NCI-H1105 (cell line): ENCODE results near the gene FCGR2B.
A peak's percentile ranks its signal among the peaks of the same experiment; 100 is the strongest.
"Not testable (repeated sequence)": the region's sequence is repeated elsewhere in the genome, so short reads cannot be mapped to it uniquely, and the experiment has no call there.

ENCODE experiments used
- DNase-seq: peaks from one replicate; lab custom pipeline; 2025; lab: John Stamatoyannopoulos, UW

Gene FCGR2B

DNA sequence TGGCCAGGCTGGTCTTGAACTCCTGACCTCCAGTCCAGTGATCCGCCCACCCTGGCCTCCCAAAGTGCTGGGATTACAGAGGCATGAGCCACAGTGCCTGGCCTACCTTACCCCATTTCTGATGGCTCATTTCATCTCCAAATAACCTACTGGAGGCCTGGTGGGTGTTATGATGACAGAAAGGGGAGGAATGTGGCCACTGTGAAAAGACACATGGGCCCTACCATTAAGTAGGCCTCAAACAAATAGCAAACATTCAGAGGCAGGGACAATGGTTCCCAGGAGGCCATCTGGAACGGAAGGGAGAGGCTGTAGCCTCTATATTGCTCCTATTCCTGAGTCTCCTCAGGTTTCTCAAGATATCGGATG lies 43.2 kb downstream of the FCGR2B start:
- DNase-seq, result no peak

GRCh38 chr1:161706482-161707347 lies 43.8 kb downstream of the FCGR2B start, which contains the start of gene FCRLA:
Gene FCRLA, plus strand, starts transcription at chr1:161707229. Its CDS starts 36 bp downstream, at chr1:161707265.
- DNase-seq, result no peak

- no peak for DNase-seq
Measured at GRCh38 chr1:161707503-161707902, 44.6 kb downstream of the FCGR2B start.

DNA sequence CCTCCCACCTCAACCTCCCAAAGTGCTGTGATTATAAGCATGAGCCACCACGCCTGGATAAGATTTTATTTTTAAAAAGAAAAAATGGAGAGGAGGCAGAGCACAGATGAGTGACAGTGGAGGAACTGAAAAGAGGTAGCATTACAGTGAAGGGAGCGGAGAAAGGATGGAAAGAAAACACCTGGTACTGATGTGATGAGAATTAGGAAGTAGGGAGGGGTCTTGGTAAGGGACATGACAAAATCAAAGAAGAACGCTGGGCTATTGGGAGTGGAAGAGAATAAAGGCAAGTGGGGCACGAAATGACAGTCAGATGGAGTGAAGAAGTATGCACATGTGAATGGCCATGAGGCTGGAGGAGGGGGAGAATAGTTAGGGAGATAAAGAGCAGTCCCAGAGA lies 46.4 kb downstream of the FCGR2B start:
- DNase-seq, result no peak

DNA sequence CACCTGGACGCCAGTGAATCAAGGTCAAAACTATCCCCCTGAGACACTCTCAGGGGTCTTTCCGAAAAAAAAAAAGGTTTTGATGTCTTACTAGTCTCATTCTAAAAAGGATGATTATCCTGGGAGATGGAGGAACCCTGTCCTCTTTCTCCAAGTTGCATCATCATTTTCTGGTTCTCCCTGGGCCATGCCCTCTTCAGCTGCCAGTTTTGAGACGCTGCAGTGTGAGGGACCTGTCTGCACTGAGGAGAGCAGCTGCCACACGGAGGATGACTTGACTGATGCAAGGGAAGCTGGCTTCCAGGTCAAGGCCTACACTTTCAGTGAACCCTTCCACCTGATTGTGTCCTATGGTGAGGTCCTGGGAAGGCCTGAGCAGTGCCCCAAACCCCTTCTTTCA lies 47.6 kb downstream of the FCGR2B start:
- DNase-seq, result no peak

GRCh38 chr1:161718559-161719324 lies 55.8 kb downstream of the FCGR2B start:
- no peak for DNase-seq

- no peak for DNase-seq
Measured at GRCh38 chr1:161719325-161719611, 56.3 kb downstream of the FCGR2B start.

DNA sequence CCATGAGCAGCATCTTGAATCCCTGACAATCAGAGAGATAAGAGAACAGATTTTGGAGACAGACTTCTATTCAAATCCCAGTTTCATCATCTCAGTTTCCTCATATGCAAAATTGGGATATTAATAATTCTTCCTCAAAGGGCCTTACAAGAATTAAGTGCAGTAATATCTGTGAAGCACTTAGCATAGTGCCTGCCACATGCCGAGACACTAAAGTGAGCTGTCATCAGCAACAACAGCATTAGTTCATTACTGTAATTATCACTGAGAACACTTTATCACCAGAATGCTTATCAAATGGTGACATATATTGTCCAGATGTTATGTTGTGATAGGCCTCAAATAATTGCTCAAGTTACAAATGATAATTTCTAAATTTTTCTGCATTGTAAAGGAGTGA lies 57.5 kb downstream of the FCGR2B start:
- DNase-seq, result no peak

DNA sequence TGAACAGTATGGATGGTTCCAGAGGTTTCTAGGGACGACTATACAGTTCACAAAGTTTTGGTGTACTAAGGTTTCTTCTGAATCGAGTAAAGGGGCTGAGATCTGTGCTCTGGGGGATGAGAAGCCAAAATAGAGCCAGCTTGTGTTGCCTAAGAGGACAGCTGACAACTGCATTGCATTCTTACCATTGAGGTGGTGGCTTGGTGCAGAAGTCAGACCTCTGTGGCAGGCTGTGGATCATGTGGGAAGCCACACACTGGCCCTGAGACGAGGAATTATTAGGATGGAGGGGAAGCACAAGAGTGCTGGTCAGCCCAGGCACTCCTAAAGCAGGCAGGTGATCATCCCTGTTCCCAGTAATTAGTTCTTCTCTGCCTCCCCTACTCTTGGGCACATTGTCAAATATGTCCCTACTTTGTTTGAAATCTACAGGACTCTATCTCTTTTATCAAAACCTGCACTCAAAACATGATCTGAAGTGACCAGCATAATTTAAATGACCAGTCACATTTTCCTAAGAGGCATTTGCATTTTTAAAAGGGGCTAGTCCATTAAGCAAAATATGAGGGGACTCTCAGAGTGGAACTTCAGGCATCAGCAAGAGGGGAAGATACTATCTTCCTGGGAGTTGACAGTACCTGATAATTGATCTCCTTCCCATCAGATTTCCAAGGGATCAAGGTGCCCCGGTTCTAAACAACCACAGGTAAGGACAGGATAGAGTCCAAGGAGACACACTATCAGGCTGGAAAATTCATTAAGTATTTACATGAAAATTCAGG lies 58.2 kb downstream of the FCGR2B start, which contains the start of gene FCRLB:
TSS of gene FCRLB (plus strand) at position 589 of the 782 bp plus-strand sequence. CDS start 1,129 bp downstream, outside the sequence.
- no peak for DNase-seq

GRCh38 chr1:161721738-161722343 lies 58.9 kb downstream of the FCGR2B start:
- no peak for DNase-seq

GRCh38 chr1:161722406-161722805 lies 59.5 kb downstream of the FCGR2B start:
- DNase-seq, result no peak

DNA sequence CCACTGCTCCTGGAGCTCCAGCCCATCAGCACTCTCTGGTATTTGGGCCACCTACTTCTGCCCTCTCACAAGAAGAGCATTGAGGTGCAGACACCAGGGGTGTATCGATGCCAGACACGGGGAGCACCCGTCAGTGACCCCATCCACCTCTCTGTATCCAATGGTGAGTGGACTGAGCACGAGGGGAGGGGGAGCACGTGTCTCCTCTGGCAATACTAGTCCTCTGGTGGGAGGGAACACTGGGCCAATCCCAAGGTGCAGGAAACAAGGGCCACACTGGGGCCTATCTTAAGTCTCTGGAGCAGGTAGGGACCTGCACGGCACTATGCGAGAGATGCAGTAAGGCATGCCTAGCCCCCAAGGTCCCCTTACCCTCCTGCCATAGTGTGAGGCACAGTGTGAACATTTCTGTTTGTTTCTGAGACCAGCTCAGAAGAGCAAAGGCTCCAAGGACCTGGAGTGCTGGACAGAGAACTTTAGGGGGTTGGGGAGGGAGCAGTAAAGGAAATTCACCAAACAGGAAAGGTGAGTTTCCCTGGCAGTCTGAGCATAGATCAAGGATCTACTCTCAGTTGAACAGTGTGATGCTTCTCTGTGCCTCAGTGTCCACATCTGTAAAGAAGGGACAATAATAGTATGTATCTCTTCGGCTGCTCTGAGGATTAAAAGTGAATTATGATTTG lies 60.7 kb downstream of the FCGR2B start:
- no peak for DNase-seq

GRCh38 chr1:161725258-161725907 lies 62.4 kb downstream of the FCGR2B start:
- not testable (repeated sequence) for DNase-seq

GRCh38 chr1:161725908-161726472 lies 63.0 kb downstream of the FCGR2B start:
- peak; percentile 27 for DNase-seq

- peak; percentile 86 for DNase-seq
Measured at GRCh38 chr1:161726473-161727255, 63.7 kb downstream of the FCGR2B start.

DNA sequence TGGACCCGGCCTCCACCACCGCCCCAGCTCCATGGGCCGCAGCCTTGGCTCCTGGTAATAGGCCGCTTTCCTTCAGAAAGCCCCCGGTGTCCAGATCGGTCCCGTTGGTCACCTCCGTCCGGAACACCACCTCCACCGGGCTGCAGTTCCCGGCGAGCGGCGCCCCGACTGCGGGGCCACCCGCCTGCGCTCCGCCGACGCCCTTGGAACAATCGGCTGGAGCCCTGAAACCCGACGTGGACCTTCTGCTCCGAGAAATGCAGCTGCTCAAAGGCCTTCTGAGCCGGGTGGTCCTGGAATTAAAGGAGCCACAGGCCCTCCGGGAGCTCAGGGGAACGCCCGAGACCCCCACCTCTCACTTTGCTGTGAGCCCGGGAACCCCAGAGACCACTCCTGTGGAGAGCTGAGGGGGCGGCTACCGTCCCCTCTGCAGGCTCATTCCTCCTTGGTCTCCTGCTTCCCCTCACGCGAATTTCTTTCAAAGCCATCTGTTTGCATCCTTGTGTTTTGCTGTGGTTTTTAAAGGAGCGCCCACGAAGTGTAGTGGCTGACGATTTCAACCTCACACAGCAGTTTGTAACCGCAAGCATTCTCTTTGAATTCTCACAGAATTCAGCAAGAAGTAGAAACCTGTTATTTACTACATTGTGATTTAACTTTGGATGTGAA lies 64.4 kb downstream of the FCGR2B start:
- DNase-seq, result no peak
